Astrocyte (in vitro differentiated cells and primary cell): ENCODE data around the gene NME9.

Experiments used
- EZH2 ChIP-seq: IDR thresholded peaks from 2 replicates; pipeline ENCODE4 v1.6.1; 2012; ENCODE audit warnings: mild to moderate bottlenecking, low read length, inconsistent platforms; ENCODE audit not compliant: insufficient read depth
- TF ChIP-seq, protein P1 (sequence below): IDR thresholded peaks from 2 replicates; pipeline ENCODE4 v1.5.1; 2011; ENCODE audit warnings: low read depth, mild to moderate bottlenecking, inconsistent platforms, low read length, moderate library complexity; ENCODE audit not compliant: insufficient read depth

- TF ChIP-seq, protein P1, sequence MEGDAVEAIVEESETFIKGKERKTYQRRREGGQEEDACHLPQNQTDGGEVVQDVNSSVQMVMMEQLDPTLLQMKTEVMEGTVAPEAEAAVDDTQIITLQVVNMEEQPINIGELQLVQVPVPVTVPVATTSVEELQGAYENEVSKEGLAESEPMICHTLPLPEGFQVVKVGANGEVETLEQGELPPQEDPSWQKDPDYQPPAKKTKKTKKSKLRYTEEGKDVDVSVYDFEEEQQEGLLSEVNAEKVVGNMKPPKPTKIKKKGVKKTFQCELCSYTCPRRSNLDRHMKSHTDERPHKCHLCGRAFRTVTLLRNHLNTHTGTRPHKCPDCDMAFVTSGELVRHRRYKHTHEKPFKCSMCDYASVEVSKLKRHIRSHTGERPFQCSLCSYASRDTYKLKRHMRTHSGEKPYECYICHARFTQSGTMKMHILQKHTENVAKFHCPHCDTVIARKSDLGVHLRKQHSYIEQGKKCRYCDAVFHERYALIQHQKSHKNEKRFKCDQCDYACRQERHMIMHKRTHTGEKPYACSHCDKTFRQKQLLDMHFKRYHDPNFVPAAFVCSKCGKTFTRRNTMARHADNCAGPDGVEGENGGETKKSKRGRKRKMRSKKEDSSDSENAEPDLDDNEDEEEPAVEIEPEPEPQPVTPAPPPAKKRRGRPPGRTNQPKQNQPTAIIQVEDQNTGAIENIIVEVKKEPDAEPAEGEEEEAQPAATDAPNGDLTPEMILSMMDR = no peak
- TF ChIP-seq EZH2 = no peak
Observed at GRCh38 chr3:138364356-138365252, 35.0 kb upstream of the NME9 start.
